Stimulated activated CD8-positive, alpha-beta memory T cell treated with anti-CD3 and anti-CD28 coated beads, Interleukin-4, amount 100 ng/mL, for 4 hours (primary cell): ENCODE results near the gene POLD2.

Experiments
- DNase-seq, 2 donors: peaks; one replicate each; pipeline ENCODE4 v3.0.0-alpha.2; 2020; ENCODE audit warnings: low read depth in 2 of 2, low spot score in 1 of 2

The POLD2 gene

DNA sequence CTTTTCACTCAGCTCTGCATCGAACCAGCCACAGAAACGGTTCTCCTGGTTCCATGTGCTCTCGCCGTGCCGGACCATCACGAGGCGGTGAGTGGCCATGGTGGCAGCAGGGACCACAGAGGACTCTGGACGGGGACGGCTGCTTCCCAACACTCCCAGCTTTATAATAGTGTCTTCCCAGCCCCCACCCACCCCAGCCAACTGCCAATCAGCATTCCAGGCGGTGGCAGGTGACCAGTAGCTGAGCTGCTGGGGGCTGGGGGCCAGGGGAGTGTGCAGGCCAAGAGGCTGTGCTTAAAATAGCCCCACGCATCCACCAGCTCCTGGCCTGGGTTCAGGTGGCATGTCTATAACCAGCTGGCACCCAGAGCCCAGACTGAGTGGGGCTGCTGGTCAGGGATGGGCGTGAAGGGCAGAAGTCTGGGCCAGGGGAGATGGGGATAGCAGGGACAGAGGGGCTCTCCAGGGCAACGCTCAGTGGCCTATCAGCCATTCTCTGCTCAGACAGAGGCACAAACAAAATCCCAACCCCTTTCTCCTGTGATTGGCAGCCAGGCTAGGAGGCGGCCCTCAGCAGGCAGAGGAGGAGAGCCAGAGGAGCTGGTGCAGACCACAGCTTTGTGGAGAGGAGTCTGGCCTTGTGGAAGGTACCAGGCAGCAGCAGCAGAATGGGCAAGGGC is 57.8 kb downstream of the POLD2 start, which contains the start of gene PGAM2:
TSS of gene PGAM2 (minus strand) at position 137 of the 680 bp plus-strand sequence. CDS start at position 99, 38 bp downstream.
- no peak for DNase-seq

DNA sequence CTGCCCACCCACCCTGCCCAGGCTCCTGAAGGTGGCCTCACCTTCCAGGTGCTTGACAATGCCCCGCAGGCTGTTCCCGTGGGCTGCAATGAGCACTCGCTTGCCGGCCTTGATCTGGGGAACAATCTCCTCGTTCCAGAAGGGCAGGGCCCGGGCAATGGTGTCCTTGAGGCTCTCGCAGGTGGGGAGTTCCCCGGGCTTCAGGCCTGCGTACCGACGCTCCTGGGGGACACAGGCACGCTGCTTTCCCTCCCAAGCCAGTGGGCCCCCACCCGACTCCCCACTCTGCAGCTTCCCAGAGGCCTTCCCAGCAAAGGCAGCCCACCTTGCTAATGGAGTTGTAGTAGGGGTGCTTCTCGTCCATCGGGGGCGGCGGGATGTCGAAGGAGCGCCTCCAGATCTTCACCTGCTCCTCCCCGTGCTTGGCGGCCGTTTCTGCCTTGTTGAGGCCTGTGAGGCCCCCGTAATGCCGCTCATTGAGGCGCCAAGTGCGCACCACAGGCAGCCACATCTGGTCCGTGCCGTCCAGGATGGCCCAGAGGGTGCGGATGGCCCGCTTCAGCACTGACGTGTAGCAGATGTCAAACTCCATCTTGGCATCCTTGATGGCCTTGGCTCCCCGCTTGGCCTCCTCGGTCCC is 58.4 kb downstream of the POLD2 start:
- no peak for DNase-seq
